K562 (cell line): ENCODE data around the gene ZNF12. TPM values are rescaled to one million over a fixed set of nuclear protein-coding genes. Genes with fewer than 3 reads are reported as not detected.

ENCODE experiments used
- CBFA2T2 ChIP-seq: fragments of 450-650 bp; conservative IDR thresholded peaks from 2 replicates; pipeline ENCODE4 v1.6.1; 2017; ENCODE audit warnings: mild to moderate bottlenecking
- DIDO1 ChIP-seq: fragments of 450-650 bp; IDR thresholded peaks from 2 replicates; pipeline ENCODE4 v1.6.1; 2016; ENCODE audit warnings: low read depth, missing biosample characterization, missing genetic modification characterization
- FOXK2 ChIP-seq, 2 experiments: fragments of 450-650 bp; IDR thresholded peaks in 1 of 2; conservative IDR thresholded peaks in 1 of 2; 2 replicates each; pipeline ENCODE4 v1.6.1; 2016; ENCODE audit warnings: low read depth in 2 of 2, mild to moderate bottlenecking in 1 of 2
- GABPA ChIP-seq: fragments of 200-800 bp; sonication (Bioruptor generic); conservative IDR thresholded peaks from 2 replicates; pipeline ENCODE4 v1.6.1; 2016; ENCODE audit warnings: low read depth, missing genetic modification characterization, missing compliant biosample characterization
- HDAC1 ChIP-seq, 2 experiments: fragments of 450-650 bp; IDR thresholded peaks; 2 replicates each; pipeline ENCODE4 v1.6.1; 2016 to 2017; ENCODE audit warnings: inconsistent platforms in 1 of 2, mild to moderate bottlenecking in 1 of 2, moderate library complexity in 1 of 2
- HNRNPL ChIP-seq: fragments of 200-400 bp; formaldehyde crosslinking; IDR thresholded peaks from 2 replicates; pipeline ENCODE4 v1.6.1; 2017; ENCODE audit warnings: low read depth, mild to moderate bottlenecking, low read length
- MLLT1 ChIP-seq, 2 experiments: fragments of 450-650 bp; IDR thresholded peaks; 2 replicates each; pipeline ENCODE4 v1.6.1; 2016
- NELFE ChIP-seq: IDR thresholded peaks from 2 replicates; pipeline ENCODE4 v1.6.1; 2011; ENCODE audit warnings: mild to moderate bottlenecking; ENCODE audit not compliant: insufficient read depth, insufficient read length
- NR2C1 ChIP-seq, 2 experiments: fragments of 450-650 bp; IDR thresholded peaks; 2 replicates each; pipeline ENCODE4 v1.6.1; 2017; ENCODE audit warnings: mild to moderate bottlenecking in 2 of 2, antibody characterized with exemption in 1 of 2, inconsistent platforms in 1 of 2, missing compliant biosample characterization in 1 of 2, missing genetic modification characterization in 1 of 2
- POLR2A ChIP-seq: fragments of 450-650 bp; conservative IDR thresholded peaks from 2 replicates; pipeline ENCODE4 v1.6.1; 2016
- YY1 ChIP-seq, 3 experiments: IDR thresholded peaks; 2 replicates each; pipeline ENCODE4 v1.6.1; 2011; ENCODE audit warnings: low read length in 2 of 3, mild to moderate bottlenecking in 2 of 3, moderate library complexity in 2 of 3, borderline replicate concordance in 1 of 3, control low read depth in 1 of 3, low read depth in 1 of 3; ENCODE audit not compliant: insufficient read depth in 3 of 3, insufficient replicate concordance in 2 of 3, control insufficient read depth in 1 of 3, insufficient read length in 1 of 3; ENCODE audit errors: extremely low read depth in 1 of 3
- ZNF217 ChIP-seq: sonication (generic); formaldehyde crosslinking; IDR thresholded peaks from 2 replicates; pipeline ENCODE4 v1.8.0; 2022; ENCODE audit warnings: mild to moderate bottlenecking, missing genetic modification reagents
- ZNF445 ChIP-seq: fragments of 250-450 bp; sonication (Bioruptor Pico); IDR thresholded peaks from 2 replicates; pipeline ENCODE4 v1.4.0; 2020; ENCODE audit warnings: low read depth, mild to moderate bottlenecking, moderate library complexity
- ZNF655 ChIP-seq: fragments of 250-450 bp; sonication (Bioruptor Pico); IDR thresholded peaks from 2 replicates; pipeline ENCODE4 v1.5.0; 2021
- ZNF707 ChIP-seq: fragments of 250-450 bp; sonication (Bioruptor Pico); conservative IDR thresholded peaks from 2 replicates; pipeline ENCODE4 v1.8.0; 2022; ENCODE audit warnings: inconsistent platforms, mild to moderate bottlenecking, moderate library complexity
- polyA plus RNA-seq, 8 experiments: library from polyadenylated mRNA; depleted of rRNA in 4 of 8; stranded (reverse) in 5 of 8; unstranded in 3 of 8; fragments of >200 nt; fragmentation: Nextera tagmentation in 2 of 8; fragmentation: Illumina TruSeq in 1 of 8; extraction: Ambion mirVana in 2 of 8; extraction: Trizol in 1 of 8; gene quantifications; 2 replicates each; pipeline versions ENCODE4 v1.2.1 to v1.2.3, GENCODE V29; 2011 to 2014; ENCODE audit warnings: inconsistent platforms in 1 of 8, missing spikeins in 1 of 8
- total RNA-seq, 7 experiments: library from RNA; depleted of rRNA in 6 of 7; stranded (reverse); fragments of >200 nt in 6 of 7; fragmentation: Illumina TruSeq in 2 of 7; extraction: Trizol in 2 of 7; gene quantifications; 2 replicates each; pipeline versions ENCODE4 v1.2.1 to v1.2.3, GENCODE V29; 2011 to 2021; ENCODE audit warnings: low replicate concordance in 1 of 7
- TF ChIP-seq, protein P1 (sequence below): fragments of 250-450 bp; sonication (Bioruptor Pico); IDR thresholded peaks from 2 replicates; pipeline ENCODE4 v1.5.0; 2020; ENCODE audit warnings: mild to moderate bottlenecking, borderline replicate concordance
- TF ChIP-seq, protein P2 (sequence below): sonication (generic); formaldehyde crosslinking; IDR thresholded peaks from 2 replicates; pipeline ENCODE4 v1.8.0; 2022; ENCODE audit warnings: missing genetic modification reagents, mild to moderate bottlenecking, moderate library complexity, borderline replicate concordance

The ZNF12 gene
- total and polyA plus RNA-seq, 9 of the 15 experiments (the other 6 are each of a cell fraction or from before 2014, with no cell fraction given): 5.8 to 32.3 (median 18.9) TPM

DNA sequence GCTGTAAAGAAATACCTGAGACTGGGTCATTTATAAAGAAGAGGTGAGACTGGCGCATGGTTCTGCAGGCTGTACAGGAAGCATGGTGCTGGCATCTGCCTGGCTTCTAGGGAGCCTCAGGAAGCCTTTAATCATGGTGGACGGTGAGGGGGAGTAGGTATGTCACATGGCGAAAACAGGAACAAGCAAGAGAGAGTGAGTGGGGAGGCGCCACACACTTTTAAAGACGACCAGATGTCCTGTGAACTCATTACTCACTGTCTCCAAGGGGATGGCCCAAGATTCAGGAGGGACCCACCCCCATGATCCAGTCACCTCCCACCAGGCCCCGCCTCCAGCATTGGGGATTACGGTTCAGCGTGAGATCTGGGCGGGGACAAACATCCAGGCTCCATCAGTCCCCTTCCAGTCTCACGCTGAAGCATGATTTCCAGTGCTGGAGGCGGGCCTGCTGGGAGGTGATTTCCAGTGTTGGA is 66.5 kb downstream of the ZNF12 start (continued):
- TF ChIP-seq, protein P1, sequence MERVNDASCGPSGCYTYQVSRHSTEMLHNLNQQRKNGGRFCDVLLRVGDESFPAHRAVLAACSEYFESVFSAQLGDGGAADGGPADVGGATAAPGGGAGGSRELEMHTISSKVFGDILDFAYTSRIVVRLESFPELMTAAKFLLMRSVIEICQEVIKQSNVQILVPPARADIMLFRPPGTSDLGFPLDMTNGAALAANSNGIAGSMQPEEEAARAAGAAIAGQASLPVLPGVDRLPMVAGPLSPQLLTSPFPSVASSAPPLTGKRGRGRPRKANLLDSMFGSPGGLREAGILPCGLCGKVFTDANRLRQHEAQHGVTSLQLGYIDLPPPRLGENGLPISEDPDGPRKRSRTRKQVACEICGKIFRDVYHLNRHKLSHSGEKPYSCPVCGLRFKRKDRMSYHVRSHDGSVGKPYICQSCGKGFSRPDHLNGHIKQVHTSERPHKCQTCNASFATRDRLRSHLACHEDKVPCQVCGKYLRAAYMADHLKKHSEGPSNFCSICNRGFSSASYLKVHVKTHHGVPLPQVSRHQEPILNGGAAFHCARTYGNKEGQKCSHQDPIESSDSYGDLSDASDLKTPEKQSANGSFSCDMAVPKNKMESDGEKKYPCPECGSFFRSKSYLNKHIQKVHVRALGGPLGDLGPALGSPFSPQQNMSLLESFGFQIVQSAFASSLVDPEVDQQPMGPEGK (CRISPR knock-in tag): no peak
- no peak; a peak in 1 of 4 replicates for TF ChIP-seq MLLT1 (IDR thresholded peaks at IDR 0.05)
- no peak for TF ChIP-seq ZNF217
- TF ChIP-seq DIDO1: no peak
- TF ChIP-seq NR2C1 (IDR thresholded peaks at IDR 0.05): no peak
- TF ChIP-seq NR2C1 (tag; IDR thresholded peaks at IDR 0.05): no peak
- TF ChIP-seq HDAC1 (IDR thresholded peaks at IDR 0.05): peak in 1 of 2 experiments; percentile 66; a peak in 2 of 4 replicates
- no peak for TF ChIP-seq HNRNPL
- TF ChIP-seq YY1 (IDR thresholded peaks at IDR 0.05; ENCODE audit: borderline replicate concordance in 1 of 3, control insufficient read depth in 1 of 3, extremely low read depth in 1 of 3, insufficient read depth in 3 of 3, insufficient read length in 1 of 3, insufficient replicate concordance in 2 of 3, low read depth in 1 of 3, low read length in 2 of 3): peak in 2 of 3 experiments; percentile 62 to 84
- peak; percentile 53; the same call in 1 of the 2 replicates for TF ChIP-seq CBFA2T2
- TF ChIP-seq GABPA: no peak
- TF ChIP-seq, protein P2, sequence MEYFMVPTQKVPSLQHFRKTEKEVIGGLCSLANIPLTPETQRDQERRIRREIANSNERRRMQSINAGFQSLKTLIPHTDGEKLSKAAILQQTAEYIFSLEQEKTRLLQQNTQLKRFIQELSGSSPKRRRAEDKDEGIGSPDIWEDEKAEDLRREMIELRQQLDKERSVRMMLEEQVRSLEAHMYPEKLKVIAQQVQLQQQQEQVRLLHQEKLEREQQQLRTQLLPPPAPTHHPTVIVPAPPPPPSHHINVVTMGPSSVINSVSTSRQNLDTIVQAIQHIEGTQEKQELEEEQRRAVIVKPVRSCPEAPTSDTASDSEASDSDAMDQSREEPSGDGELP: peak; percentile 85
- no peak for TF ChIP-seq ZNF707 (CRISPR knock-in tag)
- peak; percentile 77 to 83 for TF ChIP-seq FOXK2 (conservative IDR thresholded peaks at IDR 0.05 in 1 of 2, IDR thresholded peaks at IDR 0.05 in 1 of 2; ENCODE audit: low read depth in 2 of 2)
- no peak for TF ChIP-seq ZNF445
- no peak for TF ChIP-seq ZNF655
- TF ChIP-seq NELFE: no peak
- TF ChIP-seq POLR2A: no peak
